AG04450 (cell line): Measurements from ENCODE around the gene ZNF695. TPM values are rescaled to one million over a fixed set of nuclear protein-coding genes. Genes with fewer than 3 reads are reported as not detected.

Experiments
- CTCF ChIA-PET: fragments of 300-600, 350-600 bp; formaldehyde crosslinking; extraction: SDS; loops from one replicate; lab custom pipeline; 2022; ENCODE audit warnings: antibody characterized with exemption, inconsistent platforms; lab: Charles Lee
- POLR2A ChIA-PET: fragments of 350-600 bp; formaldehyde crosslinking; extraction: SDS; loops from one replicate; lab custom pipeline; 2021; ENCODE audit warnings: antibody characterized with exemption, inconsistent platforms; lab: Yijun Ruan, JAX
- DNase-seq: peaks from one replicate; pipeline ENCODE4 v3.0.0-alpha.2; 2011; ENCODE audit warnings: low read depth, low spot score
- H3K27ac ChIP-seq: one replicate; pipeline ENCODE4 v1.5.1; 2012; ENCODE audit warnings: low read depth, low read length, control low read depth
- H3K27me3 ChIP-seq: one replicate; pipeline ENCODE4 v1.6.0; 2012; ENCODE audit warnings: low read length; ENCODE audit not compliant: control insufficient read depth, insufficient read depth
- H3K4me3 ChIP-seq: 2 replicates; pipeline ENCODE4 v1.5.1; 2011; ENCODE audit warnings: mild to moderate bottlenecking, low read depth, low read length, control low read depth
- H3K9me3 ChIP-seq: 2 replicates; pipeline ENCODE4 v1.5.1; 2012; ENCODE audit warnings: low read length; ENCODE audit not compliant: control insufficient read depth, insufficient read depth
- CTCF ChIP-seq: IDR thresholded peaks from 2 replicates; pipeline ENCODE4 v1.5.1; 2011; ENCODE audit warnings: low read depth, low read length, control low read depth, inconsistent platforms
- polyA plus RNA-seq: library from polyadenylated mRNA; depleted of rRNA; stranded (reverse); fragments of >200 nt; gene quantifications from 2 replicates; pipeline ENCODE4 v1.2.3, GENCODE V29; 2011

ZNF695 gene
- polyA plus RNA-seq, 1 experiment = 1.2 TPM

GRCh38 chr1:246978785-246979184, 29.1 kb downstream of the ZNF695 start:
- Histone ChIP-seq H3K9me3 (peaks cover 32% of the 10 kb centered on the region), H3K4me3 (no peak overlapping the region), H3K27ac (no peak overlapping the region), H3K27me3 (no peaks in the 10 kb centered on the region)
- ChIA-PET CTCF (no interaction called here), POLR2A (interaction anchor here (0.6 kb wide), 1 partner anchor 42 kb away, joined by 3 read pairs; no protein-coding TSS in a partner anchor)
- TF ChIP-seq CTCF = no peak
- no peak for DNase-seq

- ChIA-PET CTCF (no interaction called here), POLR2A (no interaction called here)
- H3K4me3 ChIP-seq = no peak overlapping the region
- DNase-seq = no peak
- no peaks in the 10 kb centered on the region for H3K27me3 ChIP-seq
- no peak for TF ChIP-seq CTCF
- H3K27ac ChIP-seq = no peak overlapping the region
- H3K9me3 ChIP-seq = peaks cover 27% of the 10 kb centered on the region
These were observed 29.6 kb downstream of the ZNF695 start for GRCh38 chr1:246978281-246978680.

GRCh38 chr1:246971969-246972368, 35.9 kb downstream of the ZNF695 start:
- no peak overlapping the region for H3K4me3 ChIP-seq
- no peak for DNase-seq
- H3K9me3 ChIP-seq = peaks cover 24% of the 10 kb centered on the region
- no peak overlapping the region for H3K27ac ChIP-seq
- TF ChIP-seq CTCF = no peak
- no peaks in the 10 kb centered on the region for H3K27me3 ChIP-seq
- POLR2A ChIA-PET = no interaction called here
- CTCF ChIA-PET = interaction anchor here (1.3 kb wide), 1 partner anchor 9 kb away, joined by 3 read pairs; no protein-coding TSS in a partner anchor

GRCh38 chr1:246971090-246971721, 36.7 kb downstream of the ZNF695 start:
- DNase-seq = no peak
- Histone ChIP-seq H3K27me3 (no peaks in the 10 kb centered on the region), H3K4me3 (no peak overlapping the region), H3K9me3 (peaks cover 24% of the 10 kb centered on the region), H3K27ac (no peak overlapping the region)
- peak; percentile 30 for TF ChIP-seq CTCF
- ChIA-PET CTCF (interaction anchor here (0.6 to 1.3 kb wide), 2 partner anchors 8 to 126 kb away, joined by 3 to 4 read pairs; no protein-coding TSS in a partner anchor), POLR2A (no interaction called here)

- no peak overlapping the region for H3K27ac ChIP-seq
- no peaks in the 10 kb centered on the region for H3K27me3 ChIP-seq
- DNase-seq = no peak
- H3K9me3 ChIP-seq = peaks cover 24% of the 10 kb centered on the region
- ChIA-PET POLR2A (no interaction called here), CTCF (no interaction called here)
- H3K4me3 ChIP-seq = no peak overlapping the region
- no peak for TF ChIP-seq CTCF
These were observed 38.2 kb downstream of the ZNF695 start for GRCh38 chr1:246969621-246970020.
